ENCODE data around the gene BRI3.
A peak's percentile ranks its signal among the peaks of the same experiment; 100 is the strongest.

The BRI3 gene

GRCh38 chr7:98280791-98281756, at the start of gene BRI3:
BRI3 (plus strand) TSS chr7:98281686; CDS start chr7:98281796, 110 bp downstream.
- peak; percentile 92 for DNase-seq

GRCh38 chr7:98232263-98232585, 49.3 kb upstream of the BRI3 start:
- no peak for DNase-seq

GRCh38 chr7:98232799-98233198, 48.7 kb upstream of the BRI3 start:
- DNase-seq: no peak

- no peak for DNase-seq
Observed at GRCh38 chr7:98233219-98234070, 48.0 kb upstream of the BRI3 start.

- DNase-seq: no peak
Observed at GRCh38 chr7:98234429-98235147, 46.9 kb upstream of the BRI3 start.

GRCh38 chr7:98235901-98236300, 45.6 kb upstream of the BRI3 start:
- DNase-seq: no peak

GRCh38 chr7:98236355-98237185, 44.9 kb upstream of the BRI3 start:
- DNase-seq: no peak

GRCh38 chr7:98238076-98238475, 43.4 kb upstream of the BRI3 start:
- no peak for DNase-seq

- no peak for DNase-seq
Observed at GRCh38 chr7:98238976-98239375, 42.5 kb upstream of the BRI3 start.

GRCh38 chr7:98240961-98241673, 40.4 kb upstream of the BRI3 start:
- peak; percentile 57 for DNase-seq

GRCh38 chr7:98241674-98242241, 39.7 kb upstream of the BRI3 start:
- DNase-seq: no peak

GRCh38 chr7:98242342-98242741, 39.1 kb upstream of the BRI3 start:
- no peak for DNase-seq

GRCh38 chr7:98242934-98243333, 38.6 kb upstream of the BRI3 start:
- no peak for DNase-seq

GRCh38 chr7:98244871-98245270, 36.6 kb upstream of the BRI3 start:
- DNase-seq: no peak

GRCh38 chr7:98248156-98248555, 33.3 kb upstream of the BRI3 start:
- no peak for DNase-seq

GRCh38 chr7:98249106-98249505, 32.4 kb upstream of the BRI3 start:
- DNase-seq: no peak

- peak; percentile 62 for DNase-seq
Observed at GRCh38 chr7:98250789-98251188, 30.7 kb upstream of the BRI3 start.

- DNase-seq: no peak
Observed at GRCh38 chr7:98251231-98251600, 30.3 kb upstream of the BRI3 start.

- DNase-seq: peak; percentile 91
Observed at GRCh38 chr7:98251601-98252424, 29.7 kb upstream of the BRI3 start, which contains the start of gene TECPR1. TECPR1 (minus strand) TSS chr7:98252232; CDS start chr7:98246146, 6,086 bp downstream.

- DNase-seq: no peak
Observed at GRCh38 chr7:98252425-98253054, 28.9 kb upstream of the BRI3 start.

Measured in stimulated activated CD8-positive, alpha-beta memory T cell treated with anti-CD3 and anti-CD28 coated beads, Interleukin-4, amount 100 ng/mL, for 48 hours (primary cell).